ENCODE results near the gene CDH7.

GRCh38 chr18:65767406-65767805 is 16.6 kb downstream of the CDH7 start:
- no peak for TF ChIP-seq POLR2A (IDR thresholded peaks at IDR 0.05)
- TF ChIP-seq POLR2AphosphoS5 (IDR thresholded peaks at IDR 0.05): no peak
- TF ChIP-seq CTCF (IDR thresholded peaks at IDR 0.05): no peak
